Motor neuron (in vitro differentiated cells): ENCODE results near the gene PRKAR1B. TPM values are rescaled to one million over a fixed set of nuclear protein-coding genes. Genes with fewer than 3 reads are reported as not detected.

Source experiments
- ATAC-seq, 8 experiments: fragments of 200-7000 bp; cut with Tn5 transposase; replicated peaks in 6 of 8; 2 replicates each; pipeline ENCODE4 v1.8.0; 2021; ENCODE audit warnings: mild to moderate bottlenecking in 8 of 8, moderate library complexity in 8 of 8
- H3K27ac ChIP-seq, 2 donors: fragments of 250-450 bp; sonication (Bioruptor Pico); 2 replicates each; pipeline ENCODE4 v1.9.0; 2021; ENCODE audit warnings: antibody characterized with exemption in 2 of 2, mild to moderate bottlenecking in 2 of 2, moderate library complexity in 1 of 2
- H3K4me1 ChIP-seq, 2 donors: fragments of 250-450 bp; sonication (Bioruptor Pico); replicated peaks in 1 of 2; 2 replicates each; pipeline ENCODE4 v1.6.1; 2021; ENCODE audit warnings: antibody characterized with exemption in 2 of 2, mild to moderate bottlenecking in 2 of 2, moderate library complexity in 1 of 2
- H3K4me3 ChIP-seq, 5 donors: fragments of 250-450 bp; sonication (Bioruptor Pico); 2 replicates each; pipeline ENCODE4 v1.9.0; 2021; ENCODE audit warnings: antibody characterized with exemption in 5 of 5, mild to moderate bottlenecking in 5 of 5, moderate library complexity in 4 of 5
- WGBS, 10 experiments: fragments of 450-650 bp; shearing (Covaris generic); methylation state at CpG; one replicate each; pipeline ENCODE4 v1.0.0; 2022; 5-methylcytosine and 5-hydroxymethylcytosine counted together
- in situ Hi-C, 9 experiments: fragments of 400-800 bp; cut with MboI; loops; one replicate each; pipeline ENCODE4 v1.15.0; 2021; ENCODE audit warnings: low sequenced_read_pairs in 9 of 9, low pct_unique_long_range_greater_than_20kb in 2 of 9; ENCODE audit not compliant: unreplicated experiment in 9 of 9
- total RNA-seq, 8 experiments: library from RNA; unstranded; fragments of 300-600 nt; gene quantifications; 2 replicates each; pipeline versions ENCODE4 v1.2.3 to v1.2.4, GENCODE V29; 2022

The PRKAR1B gene
- total RNA-seq, 8 experiments from 2014 or later = 14.3 to 42.2 (median 19.0) TPM

DNA sequence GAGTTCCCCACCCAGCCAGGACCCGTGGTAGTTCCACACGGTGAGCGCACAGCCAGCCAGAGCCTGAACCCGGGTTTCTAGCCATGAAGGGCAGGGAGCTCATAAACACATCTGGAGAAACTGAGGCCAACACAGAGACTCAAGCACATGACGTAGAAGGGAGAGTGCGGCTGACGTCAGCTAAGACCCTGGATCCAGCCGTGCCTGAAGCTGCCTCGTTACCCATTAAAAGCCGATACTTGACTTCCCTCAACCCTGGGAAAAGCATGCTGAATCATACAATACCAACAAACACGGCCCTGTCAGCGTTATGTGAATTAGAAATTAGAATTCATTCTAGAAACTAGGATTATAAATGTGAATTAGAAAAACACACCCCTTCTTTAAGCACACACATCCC is 142.3 kb downstream of the PRKAR1B start:
- Histone ChIP-seq H3K4me1 (no peaks in the 10 kb centered on the region), H3K4me3 (no peak overlapping the region), H3K27ac (no peak overlapping the region)
- in situ Hi-C loops = no loop called here
- 67 to 100% (median 96%) methylated on average over 1 to 12 of the region's 12 CpGs; no CpG with 5 or more reads in 3 of the 10 experiments for WGBS, 10 experiments
- no peak for ATAC-seq

DNA sequence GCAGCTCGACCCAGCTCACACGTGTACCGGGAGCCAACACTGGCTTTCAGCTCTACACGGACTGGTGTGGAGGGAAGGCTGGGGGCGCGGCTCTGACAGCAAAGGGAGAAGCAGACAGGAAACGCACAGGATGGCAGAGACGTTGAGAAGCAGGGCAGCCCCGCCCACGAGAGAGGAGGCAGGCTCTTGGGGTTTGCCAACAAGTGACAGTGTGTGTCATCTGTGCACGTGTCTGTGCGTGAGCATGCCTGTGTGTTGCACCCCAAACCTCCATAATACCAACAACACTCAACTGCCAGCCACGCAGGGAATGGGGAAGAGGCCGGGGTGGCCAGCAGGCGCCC is 143.0 kb downstream of the PRKAR1B start:
- Histone ChIP-seq H3K4me3 (no peak overlapping the region), H3K27ac (no peak overlapping the region), H3K4me1 (no peaks in the 10 kb centered on the region)
- ATAC-seq = no peak
- in situ Hi-C loops = no loop called here
- WGBS, 10 experiments = 80 to 100% (median 95%) methylated on average over 1 to 6 of the region's 15 CpGs; no CpG with 5 or more reads in 4 of the 10 experiments

DNA sequence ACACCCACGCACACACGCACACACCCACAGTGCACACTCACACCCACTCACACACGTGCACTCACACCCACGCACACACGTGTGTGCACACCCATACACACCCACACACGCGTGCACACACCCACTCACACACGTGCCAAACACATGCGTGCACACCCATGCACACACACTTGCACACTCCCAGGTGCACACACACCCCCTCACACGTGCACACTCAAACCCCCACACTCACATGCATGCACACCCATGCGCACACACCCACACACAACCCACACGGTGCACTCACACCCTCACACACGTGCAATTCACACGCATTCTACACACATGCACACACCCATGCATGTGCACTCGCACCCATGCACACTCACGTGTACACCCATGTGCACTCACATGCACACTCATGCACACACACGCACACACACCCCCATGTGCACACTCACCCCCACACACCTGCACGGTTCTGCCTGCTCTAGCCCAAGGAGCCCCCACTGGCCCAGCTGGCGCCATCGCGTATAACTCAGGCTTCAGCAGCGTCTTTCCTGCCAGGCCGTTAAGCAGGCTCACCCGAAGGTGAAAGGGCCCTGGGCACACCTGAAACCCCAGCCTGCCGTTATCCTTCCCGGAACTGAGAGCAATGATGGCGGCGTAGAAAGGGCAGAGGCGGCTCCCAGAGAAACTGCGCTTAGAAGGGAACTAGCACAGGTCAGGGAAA is 143.5 kb downstream of the PRKAR1B start:
- WGBS, 10 experiments = 80 to 100% (median 99%) methylated on average over 2 to 14 of the region's 30 CpGs; no CpG with 5 or more reads in 5 of the 10 experiments
- Histone ChIP-seq H3K4me3 (no peak overlapping the region), H3K27ac (no peak overlapping the region), H3K4me1 (no peaks in the 10 kb centered on the region)
- in situ Hi-C loops = no loop called here
- ATAC-seq = no peak

- Histone ChIP-seq H3K27ac (no peak overlapping the region), H3K4me1 (peaks cover 0 to 2% of the 10 kb centered on the region in 2 donors), H3K4me3 (no peak overlapping the region)
- ATAC-seq = no peak
- 60 to 90% methylated on average over 1 to 8 of the region's 23 CpGs; no CpG with 5 or more reads in 8 of the 10 experiments for WGBS, 10 experiments
- in situ Hi-C loops = no loop called here
Measured at GRCh38 chr7:582931-583330, 144.2 kb downstream of the PRKAR1B start.

DNA sequence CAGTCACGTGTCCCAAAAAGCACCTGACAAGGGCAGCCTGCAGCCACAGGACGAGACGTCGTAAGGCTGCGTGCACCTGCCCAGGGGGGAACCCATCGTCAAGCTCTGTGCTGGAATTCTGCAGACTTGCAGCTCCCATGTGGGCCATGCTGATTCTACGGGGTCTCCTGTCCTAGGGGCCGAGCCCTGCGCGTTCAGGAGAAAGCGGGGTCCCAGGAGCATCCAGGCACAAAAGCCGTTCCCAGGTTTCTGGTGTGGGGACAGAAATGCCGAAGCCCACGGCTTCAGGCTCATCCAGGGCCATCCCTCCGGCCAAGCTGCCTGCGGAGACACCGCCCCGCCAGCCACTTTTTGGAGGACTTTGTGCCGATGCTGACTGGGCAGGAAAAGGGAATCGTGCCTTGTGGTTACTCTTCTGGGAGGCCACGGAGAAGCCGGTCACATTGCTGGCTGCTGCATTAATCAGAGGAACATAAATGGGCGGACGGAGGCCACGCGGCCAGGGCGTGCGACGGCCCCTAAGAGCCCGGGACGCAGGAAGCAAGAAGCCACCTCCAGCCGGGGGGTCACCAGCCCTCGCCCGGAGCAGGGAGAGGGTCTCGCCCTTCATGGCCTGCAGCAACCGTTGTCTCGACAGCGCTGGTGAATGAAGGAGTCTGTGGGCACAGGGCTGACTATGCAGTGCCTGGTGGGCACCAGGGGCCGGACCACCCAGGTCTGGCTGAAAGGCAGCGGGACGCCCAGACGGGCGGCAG is 144.8 kb downstream of the PRKAR1B start:
- in situ Hi-C loops = no loop called here
- Histone ChIP-seq H3K4me3 (no peak overlapping the region), H3K27ac (no peak overlapping the region), H3K4me1 (peaks cover 0 to 8% of the 10 kb centered on the region in 2 donors)
- no peak for ATAC-seq
- 92 to 100% (median 93%) methylated on average over 4 to 27 of the region's 43 CpGs; no CpG with 5 or more reads in 5 of the 10 experiments for WGBS, 10 experiments

- 92 to 100% (median 100%) methylated on average over 1 to 10 of the region's 16 CpGs; no CpG with 5 or more reads in 5 of the 10 experiments for WGBS, 10 experiments
- no peak for ATAC-seq
- in situ Hi-C loops = no loop called here
- H3K4me1 ChIP-seq = peaks cover 12 to 20% of the 10 kb centered on the region in 2 donors
- no peak overlapping the region for H3K4me3 ChIP-seq
- H3K27ac ChIP-seq = no peak overlapping the region
Measured at GRCh38 chr7:578386-578785, 148.7 kb downstream of the PRKAR1B start.

DNA sequence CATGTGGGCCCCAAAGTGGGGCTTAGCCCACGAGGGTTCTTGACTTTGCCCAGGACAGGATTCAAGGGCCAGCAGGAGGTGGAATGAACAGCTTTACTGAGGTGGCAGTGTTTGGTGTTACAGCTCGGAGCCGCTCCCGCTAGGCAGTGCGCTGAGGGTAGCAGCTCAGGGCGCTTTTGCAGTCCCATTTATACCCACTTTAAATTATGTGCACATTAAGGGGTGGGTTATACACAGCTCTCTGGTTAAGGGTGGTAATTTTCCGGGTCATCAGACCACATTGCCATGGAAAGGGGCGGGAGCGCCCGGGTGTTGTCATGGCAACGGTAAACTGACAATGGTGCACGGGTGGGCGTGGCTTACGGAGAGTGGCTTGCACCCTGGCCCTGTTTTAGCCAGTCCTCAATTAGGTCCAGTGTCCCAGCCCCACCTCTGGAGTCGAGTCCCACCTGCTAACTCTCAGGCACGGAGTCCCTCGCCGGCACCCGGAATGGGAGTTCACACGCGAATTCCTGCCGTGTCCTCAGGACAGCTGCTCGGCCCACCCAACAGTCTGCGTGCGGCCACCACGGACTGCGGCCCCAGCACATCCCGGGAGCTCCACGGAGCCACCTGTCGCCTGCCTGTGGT is 149.2 kb downstream of the PRKAR1B start:
- in situ Hi-C loops = no loop called here
- 40 to 80% (median 69%) methylated on average over 1 to 10 of the region's 30 CpGs; no CpG with 5 or more reads in 4 of the 10 experiments for WGBS, 10 experiments
- peaks cover 17 to 23% of the 10 kb centered on the region in 2 donors for H3K4me1 ChIP-seq
- ATAC-seq = peak in 6 of 8 experiments; percentile 29 to 82 (median 66)
- no peak overlapping the region for H3K4me3 ChIP-seq
- H3K27ac ChIP-seq = no peak overlapping the region

DNA sequence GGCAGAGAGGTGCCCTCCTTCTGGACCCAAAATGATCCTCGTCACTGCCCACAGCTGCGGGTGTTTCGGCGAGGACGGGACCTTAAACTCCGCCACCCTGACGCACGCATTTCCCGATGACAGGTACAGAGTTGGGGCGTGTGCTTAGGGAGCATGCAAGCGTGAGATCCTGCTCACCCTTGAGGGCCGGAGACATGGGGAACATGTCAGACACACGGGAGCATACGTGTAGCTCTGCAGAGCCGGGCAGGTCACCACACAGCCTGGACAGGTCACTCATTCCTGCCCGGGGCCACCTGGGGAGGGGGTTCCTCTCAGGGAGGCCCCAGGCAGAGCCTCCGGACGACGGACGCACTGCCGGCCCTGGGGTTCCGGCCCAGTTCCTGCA is 149.8 kb downstream of the PRKAR1B start:
- ATAC-seq = no peak
- in situ Hi-C loops = no loop called here
- Histone ChIP-seq H3K4me3 (no peak overlapping the region), H3K27ac (no peak overlapping the region), H3K4me1 (peaks cover 22 to 23% of the 10 kb centered on the region in 2 donors)
- WGBS, 10 experiments = 81 to 100% (median 95%) methylated on average over 4 to 13 of the region's 22 CpGs; no CpG with 5 or more reads in 4 of the 10 experiments

GRCh38 chr7:576524-577277 is 150.4 kb downstream of the PRKAR1B start:
- Histone ChIP-seq H3K27ac (no peak overlapping the region), H3K4me3 (no peak overlapping the region), H3K4me1 (peaks cover 22 to 23% of the 10 kb centered on the region in 2 donors)
- WGBS, 10 experiments = 67 to 98% (median 92%) methylated on average over 3 to 20 of the region's 37 CpGs; no CpG with 5 or more reads in 2 of the 10 experiments
- no peak for ATAC-seq
- in situ Hi-C loops = no loop called here

- 66 to 100% (median 95%) methylated on average over 3 to 18 of the region's 33 CpGs; no CpG with 5 or more reads in 2 of the 10 experiments for WGBS, 10 experiments
- Histone ChIP-seq H3K27ac (no peak overlapping the region), H3K4me3 (no peak overlapping the region), H3K4me1 (peaks cover 22 to 23% of the 10 kb centered on the region in 2 donors)
- no peak for ATAC-seq
- in situ Hi-C loops = no loop called here
Measured at GRCh38 chr7:575425-576366, 151.4 kb downstream of the PRKAR1B start.

DNA sequence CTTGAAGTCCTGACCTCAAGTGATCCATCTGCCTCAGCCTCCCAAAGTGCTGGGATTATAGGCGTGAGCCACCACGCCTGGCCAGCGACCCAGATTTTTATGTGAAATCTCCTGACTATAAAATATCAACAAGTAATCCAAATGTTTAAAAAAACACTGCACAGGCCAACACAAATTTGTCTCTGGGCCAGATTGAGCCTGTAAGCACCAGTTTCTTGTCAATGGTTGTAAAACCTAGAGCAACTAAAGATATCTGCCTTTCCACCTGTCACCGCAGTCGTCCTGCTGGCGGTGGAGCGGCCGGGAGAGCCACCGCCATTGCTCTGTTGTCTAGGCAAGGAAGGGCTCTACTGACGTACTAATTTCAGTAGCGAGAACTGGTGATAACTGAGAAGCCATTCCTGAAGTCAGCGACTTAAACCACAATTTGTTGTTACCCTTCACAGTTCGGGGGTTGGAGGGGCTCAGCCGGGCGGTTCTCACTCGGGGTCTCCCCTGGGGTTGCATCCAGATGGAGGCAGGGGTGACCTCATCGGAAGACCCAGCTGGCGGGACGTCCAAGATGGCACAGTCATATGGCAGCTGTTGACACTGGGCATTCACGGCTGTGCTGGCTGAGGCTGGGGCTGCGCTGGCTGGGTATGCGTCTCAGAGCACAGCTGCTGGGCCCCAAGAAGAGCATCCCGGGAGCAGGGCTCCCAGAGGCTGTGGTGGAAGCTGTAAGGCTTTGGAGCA is 152.3 kb downstream of the PRKAR1B start:
- Histone ChIP-seq H3K27ac (no peak overlapping the region), H3K4me1 (peaks cover 22 to 23% of the 10 kb centered on the region in 2 donors), H3K4me3 (no peak overlapping the region)
- in situ Hi-C loops = no loop called here
- ATAC-seq = no peak
- 60 to 100% (median 95%) methylated on average over 1 to 12 of the region's 23 CpGs; no CpG with 5 or more reads in 4 of the 10 experiments for WGBS, 10 experiments
